ENCODE results near the gene PPP1R13B. TPM values are rescaled to one million over a fixed set of nuclear protein-coding genes. Genes with fewer than 3 reads are reported as not detected.

Gene PPP1R13B
- total RNA-seq, 1 experiment from 2014 or later, result 17.8 TPM

GRCh38 chr14:103878180-103878579, 30.8 kb upstream of the PPP1R13B start:
- ATAC-seq, result no peak
- TF ChIP-seq ZNF274 (IDR thresholded peaks at IDR 0.05; ENCODE audit: low read depth, low read length), result no peak
- TF ChIP-seq SIN3A (IDR thresholded peaks at IDR 0.05; ENCODE audit: low read depth), result no peak
- no peak for TF ChIP-seq CBX3 (IDR thresholded peaks at IDR 0.05; ENCODE audit: low read depth)
- no peak for TF ChIP-seq ZFX (IDR thresholded peaks at IDR 0.05)
- no peak for TF ChIP-seq POLR2A (IDR thresholded peaks at IDR 0.05; ENCODE audit: borderline replicate concordance, extremely low read depth, insufficient read depth, insufficient read length)
- TF ChIP-seq POLR2AphosphoS5 (IDR thresholded peaks at IDR 0.05; ENCODE audit: low read depth, low read length), result no peak
- no peak for TF ChIP-seq FOSL1 (IDR thresholded peaks at IDR 0.05; ENCODE audit: low read depth)
- TF ChIP-seq RAD21 (IDR thresholded peaks at IDR 0.05; ENCODE audit: low read depth), result no peak
- TF ChIP-seq ELF1 (IDR thresholded peaks at IDR 0.05; ENCODE audit: borderline replicate concordance, low read depth), result no peak
- TF ChIP-seq SP1 (IDR thresholded peaks at IDR 0.05; ENCODE audit: low read depth), result no peak
- TF ChIP-seq EGR1 (IDR thresholded peaks at IDR 0.05; ENCODE audit: low read depth), result no peak
- Histone ChIP-seq H3K4me2 (ENCODE audit: low read length) (no peak overlapping the region), H4K20me1 (ENCODE audit: insufficient read depth) (no peaks in the 10 kb centered on the region), H3K27me3 (ENCODE audit: insufficient read depth, low read length) (no peaks in the 10 kb centered on the region), H2AFZ (ENCODE audit: low read depth, low read length, poor library complexity, severe bottlenecking) (no peak overlapping the region), H3K27ac (ENCODE audit: low read depth, low read length) (no peak overlapping the region), H3K4me3 (replicated peaks in 1 of 2; ENCODE audit: low read depth in 1 of 2, low read length in 2 of 2) (no peak overlapping the region), H3K9me2 (ENCODE audit: insufficient read depth) (no peaks in the 10 kb centered on the region), H3K9ac (ENCODE audit: low read length) (no peak overlapping the region), H3K36me3 (ENCODE audit: control insufficient read depth in 1 of 2, insufficient read depth in 2 of 2, low read length in 2 of 2) (no peaks in the 10 kb centered on the region), H3K9me3 (ENCODE audit: control insufficient read depth in 1 of 2, insufficient read depth in 1 of 2, low read depth in 1 of 2, low read length in 2 of 2) (no peaks in the 10 kb centered on the region), H3K4me1 (ENCODE audit: control insufficient read depth in 1 of 2, insufficient read depth in 2 of 2, low read length in 2 of 2) (peaks cover 23 to 24% of the 10 kb centered on the region in 2 experiments), H3K79me2 (ENCODE audit: insufficient read depth, low read length) (no peaks in the 10 kb centered on the region)
- RAD21 ChIA-PET (ENCODE audit: low non-redundant PET in 1 of 2, low total read pairs in 2 of 2, uncharacterized antibody in 2 of 2, unreplicated experiment in 2 of 2), result no interaction called here
- no TSS peak for BruUV-seq (replicated peaks)
- POLR2A ChIA-PET, result no interaction called here
- DNase-seq (ENCODE audit: low read depth, low spot score), result no peak
- CTCF ChIA-PET, result interaction anchor here (3.2 kb wide), 1 partner anchor 23 kb away, joined by 17 read pairs; no protein-coding TSS in a partner anchor
- intact Hi-C loops (cut with micrococcal nuclease), result no loop called here

GRCh38 chr14:103875010-103875409, 27.6 kb upstream of the PPP1R13B start:
- BruUV-seq (replicated peaks), result no TSS peak
- ChIA-PET RAD21 (ENCODE audit: low non-redundant PET in 1 of 2, low total read pairs in 2 of 2, uncharacterized antibody in 2 of 2, unreplicated experiment in 2 of 2) (no interaction called here), POLR2A (no interaction called here), CTCF (no interaction called here)
- Histone ChIP-seq H3K9ac (ENCODE audit: low read length) (no peak overlapping the region), H3K79me2 (ENCODE audit: insufficient read depth, low read length) (no peaks in the 10 kb centered on the region), H3K4me2 (ENCODE audit: low read length) (no peak overlapping the region), H3K9me3 (ENCODE audit: control insufficient read depth in 1 of 2, insufficient read depth in 1 of 2, low read depth in 1 of 2, low read length in 2 of 2) (no peaks in the 10 kb centered on the region), H3K9me2 (ENCODE audit: insufficient read depth) (no peaks in the 10 kb centered on the region), H3K36me3 (ENCODE audit: control insufficient read depth in 1 of 2, insufficient read depth in 2 of 2, low read length in 2 of 2) (no peaks in the 10 kb centered on the region), H3K4me3 (replicated peaks in 1 of 2; ENCODE audit: low read depth in 1 of 2, low read length in 2 of 2) (no peak overlapping the region), H3K27ac (ENCODE audit: low read depth, low read length) (no peak overlapping the region), H4K20me1 (ENCODE audit: insufficient read depth) (no peaks in the 10 kb centered on the region), H3K27me3 (ENCODE audit: insufficient read depth, low read length) (no peaks in the 10 kb centered on the region), H2AFZ (ENCODE audit: low read depth, low read length, poor library complexity, severe bottlenecking) (no peak overlapping the region), H3K4me1 (ENCODE audit: control insufficient read depth in 1 of 2, insufficient read depth in 2 of 2, low read length in 2 of 2) (peaks cover 12 to 24% of the 10 kb centered on the region in 2 experiments)
- intact Hi-C loops (cut with micrococcal nuclease), result no loop called here
- TF ChIP-seq POLR2AphosphoS5 (IDR thresholded peaks at IDR 0.05; ENCODE audit: low read depth, low read length), result no peak
- TF ChIP-seq TCF7L2 (IDR thresholded peaks at IDR 0.05; ENCODE audit: borderline replicate concordance, extremely low read depth, insufficient read depth, insufficient read length), result no peak
- no peak for TF ChIP-seq SRF (IDR thresholded peaks at IDR 0.05; ENCODE audit: low read depth)
- no peak for TF ChIP-seq SP1 (IDR thresholded peaks at IDR 0.05; ENCODE audit: low read depth)
- no peak for TF ChIP-seq ZNF274 (IDR thresholded peaks at IDR 0.05; ENCODE audit: low read depth, low read length)
- ATAC-seq (no peak), DNase-seq (ENCODE audit: low read depth, low spot score) (no peak)
